SK-N-SH treated with all-trans-retinoic acid at 6 μM for 48 hours (cell line): ENCODE measurements around the gene CKAP4.

Experiments used
- ATAC-seq: fragments of 200-7000 bp; cut with Tn5 transposase; 3 replicates; pipeline ENCODE4 v1.9.1; 2020; ENCODE audit warnings: mild to moderate bottlenecking, moderate library complexity
- BACH2 ChIP-seq: fragments of 250-450 bp; sonication (Bioruptor Pico); IDR thresholded peaks from 2 replicates; pipeline ENCODE4 v1.9.0; 2021; ENCODE audit warnings: mild to moderate bottlenecking, borderline replicate concordance
- CSDC2 ChIP-seq: fragments of 250-450 bp; sonication (Bioruptor Pico); IDR thresholded peaks from 2 replicates; pipeline ENCODE4 v1.5.0; 2020; ENCODE audit warnings: mild to moderate bottlenecking, moderate library complexity
- ESRRG ChIP-seq: fragments of 250-450 bp; sonication (Bioruptor Pico); IDR thresholded peaks from 2 replicates; pipeline ENCODE4 v1.6.1; 2021; ENCODE audit warnings: mild to moderate bottlenecking
- GLIS3 ChIP-seq: fragments of 250-450 bp; sonication (Bioruptor Pico); IDR thresholded peaks from 2 replicates; pipeline ENCODE4 v1.5.0; 2020; ENCODE audit warnings: mild to moderate bottlenecking, moderate library complexity
- OSR1 ChIP-seq: fragments of 250-450 bp; sonication (Bioruptor Pico); IDR thresholded peaks from 2 replicates; pipeline ENCODE4 v1.8.0; 2022; ENCODE audit warnings: moderate library complexity, mild to moderate bottlenecking, inconsistent platforms
- PPARA ChIP-seq: fragments of 250-450 bp; sonication (Bioruptor Pico); IDR thresholded peaks from 2 replicates; pipeline ENCODE4 v1.5.0; 2020; ENCODE audit warnings: mild to moderate bottlenecking, borderline replicate concordance
- RARB ChIP-seq: fragments of 250-450 bp; sonication (Bioruptor Pico); IDR thresholded peaks from 2 replicates; pipeline ENCODE4 v1.8.0; 2021; ENCODE audit warnings: mild to moderate bottlenecking, moderate library complexity
- TCF4 ChIP-seq: fragments of 250-450 bp; sonication (Bioruptor Pico); IDR thresholded peaks from 2 replicates; pipeline ENCODE4 v1.8.0; 2021; ENCODE audit warnings: mild to moderate bottlenecking, moderate library complexity, borderline replicate concordance
- TOX ChIP-seq: fragments of 250-450 bp; sonication (Bioruptor Pico); IDR thresholded peaks from 2 replicates; pipeline ENCODE4 v1.8.0; 2021; ENCODE audit warnings: mild to moderate bottlenecking, moderate library complexity, borderline replicate concordance
- ZC3H10 ChIP-seq: fragments of 250-450 bp; sonication (Bioruptor Pico); IDR thresholded peaks from 2 replicates; pipeline ENCODE4 v1.5.1; 2021; ENCODE audit warnings: mild to moderate bottlenecking, moderate library complexity
- ZFP3 ChIP-seq: fragments of 250-450 bp; sonication (Bioruptor Pico); IDR thresholded peaks from 2 replicates; pipeline ENCODE4 v1.5.0; 2020; ENCODE audit warnings: mild to moderate bottlenecking, moderate library complexity
- ZFP30 ChIP-seq: fragments of 450-650 bp; formaldehyde crosslinking; IDR thresholded peaks from 2 replicates; pipeline ENCODE4 v1.5.0; 2022; ENCODE audit warnings: mild to moderate bottlenecking, moderate library complexity
- ZNF565 ChIP-seq: fragments of 450-650 bp; formaldehyde crosslinking; conservative IDR thresholded peaks from 2 replicates; pipeline ENCODE4 v1.5.0; 2020; ENCODE audit warnings: low read depth, mild to moderate bottlenecking, moderate library complexity
- ZNF70 ChIP-seq: fragments of 450-650 bp; formaldehyde crosslinking; IDR thresholded peaks from 2 replicates; pipeline ENCODE4 v1.5.0; 2020; ENCODE audit warnings: mild to moderate bottlenecking, moderate library complexity
- ZNF8 ChIP-seq: fragments of 450-650 bp; formaldehyde crosslinking; IDR thresholded peaks from 2 replicates; pipeline ENCODE4 v1.5.0; 2020; ENCODE audit warnings: mild to moderate bottlenecking, moderate library complexity
- TF ChIP-seq, protein P1 (sequence below): fragments of 250-450 bp; sonication (Bioruptor Pico); IDR thresholded peaks from 2 replicates; pipeline ENCODE4 v1.5.1; 2021; ENCODE audit warnings: mild to moderate bottlenecking, moderate library complexity
- TF ChIP-seq, protein P2 (sequence below): fragments of 250-450 bp; sonication (Bioruptor Pico); IDR thresholded peaks from 2 replicates; pipeline ENCODE4 v1.5.0; 2020; ENCODE audit warnings: mild to moderate bottlenecking, moderate library complexity
- TF ChIP-seq, protein P3 (sequence below): fragments of 250-450 bp; sonication (Bioruptor Pico); IDR thresholded peaks from 2 replicates; pipeline ENCODE4 v1.8.0; 2020; ENCODE audit warnings: mild to moderate bottlenecking, moderate library complexity, borderline replicate concordance
- TF ChIP-seq, protein P4 (sequence below): fragments of 250-450 bp; sonication (Bioruptor Pico); IDR thresholded peaks from 2 replicates; pipeline ENCODE4 v1.5.1; 2020; ENCODE audit warnings: low read depth, mild to moderate bottlenecking, moderate library complexity

Gene CKAP4

DNA sequence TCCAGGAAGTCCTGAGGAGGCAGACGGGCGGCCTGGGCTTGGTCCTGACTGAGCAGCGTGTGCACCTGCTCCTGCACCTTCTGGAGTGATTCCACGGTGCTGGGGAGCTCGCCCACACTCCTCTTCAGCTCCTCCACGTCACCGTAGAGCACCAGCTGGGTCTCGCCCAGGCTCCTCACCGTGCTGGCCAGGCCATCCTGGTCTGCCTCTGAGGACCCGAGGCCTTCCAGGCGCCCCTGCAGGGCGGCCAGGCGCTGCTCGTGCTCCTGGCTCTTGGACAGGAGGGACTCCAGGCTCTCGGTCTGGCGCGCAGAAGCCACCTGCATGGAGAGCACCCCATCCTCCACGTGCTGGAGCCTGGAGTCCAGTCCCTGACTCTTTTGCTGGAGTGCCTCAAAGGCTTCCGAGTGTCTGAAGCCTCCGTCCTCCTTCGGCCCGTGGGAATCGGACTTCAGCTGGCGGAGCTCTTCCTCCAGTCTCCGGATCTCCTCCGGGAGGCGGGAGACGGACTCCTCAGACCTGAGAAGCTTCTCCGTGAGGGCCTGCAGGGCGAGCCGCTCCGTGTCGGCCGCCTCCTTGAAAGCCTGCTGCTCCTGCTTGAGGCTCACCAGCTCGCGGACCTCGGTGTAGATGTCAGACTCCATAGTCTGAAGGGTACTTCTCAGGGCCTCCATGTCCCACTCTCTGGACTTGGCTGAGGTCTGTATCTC lies 8.4 kb downstream of the CKAP4 start:
- ATAC-seq, result no peak

DNA sequence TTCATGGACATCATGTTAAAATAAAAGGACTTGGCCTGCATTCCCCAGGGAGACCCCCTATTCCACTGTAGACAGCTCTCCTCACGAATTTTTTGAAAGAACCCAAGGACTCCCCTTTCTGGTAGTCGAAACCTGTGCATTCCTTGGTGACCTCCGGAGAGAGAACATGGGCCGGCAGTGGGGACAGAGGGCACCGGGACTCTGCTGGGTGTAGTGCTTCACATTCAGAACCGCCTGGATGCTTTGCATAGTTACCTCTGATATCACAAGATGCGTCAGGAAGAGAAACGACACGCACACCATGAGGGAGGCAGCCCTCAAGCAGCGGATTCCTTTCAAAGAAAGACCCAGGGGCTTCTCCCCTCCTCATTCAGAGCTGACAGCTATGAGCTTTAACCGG lies 9.7 kb downstream of the CKAP4 start:
- no peak for TF ChIP-seq CSDC2 (CRISPR knock-in tag)
- ATAC-seq, result no peak

More for the DNA sequence above, 8.4 kb downstream of the CKAP4 start:
- TF ChIP-seq ESRRG (CRISPR knock-in tag) (no peak), ZFP3 (CRISPR knock-in tag) (no peak), ZNF70 (CRISPR knock-in tag) (no peak), OSR1 (CRISPR knock-in tag) (no peak), ZNF8 (CRISPR knock-in tag) (no peak), RARB (CRISPR knock-in tag) (no peak)
- TF ChIP-seq, protein P1, sequence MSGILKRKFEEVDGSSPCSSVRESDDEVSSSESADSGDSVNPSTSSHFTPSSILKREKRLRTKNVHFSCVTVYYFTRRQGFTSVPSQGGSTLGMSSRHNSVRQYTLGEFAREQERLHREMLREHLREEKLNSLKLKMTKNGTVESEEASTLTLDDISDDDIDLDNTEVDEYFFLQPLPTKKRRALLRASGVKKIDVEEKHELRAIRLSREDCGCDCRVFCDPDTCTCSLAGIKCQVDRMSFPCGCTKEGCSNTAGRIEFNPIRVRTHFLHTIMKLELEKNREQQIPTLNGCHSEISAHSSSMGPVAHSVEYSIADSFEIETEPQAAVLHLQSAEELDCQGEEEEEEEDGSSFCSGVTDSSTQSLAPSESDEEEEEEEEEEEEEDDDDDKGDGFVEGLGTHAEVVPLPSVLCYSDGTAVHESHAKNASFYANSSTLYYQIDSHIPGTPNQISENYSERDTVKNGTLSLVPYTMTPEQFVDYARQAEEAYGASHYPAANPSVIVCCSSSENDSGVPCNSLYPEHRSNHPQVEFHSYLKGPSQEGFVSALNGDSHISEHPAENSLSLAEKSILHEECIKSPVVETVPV, result no peak
- TF ChIP-seq, protein P2, sequence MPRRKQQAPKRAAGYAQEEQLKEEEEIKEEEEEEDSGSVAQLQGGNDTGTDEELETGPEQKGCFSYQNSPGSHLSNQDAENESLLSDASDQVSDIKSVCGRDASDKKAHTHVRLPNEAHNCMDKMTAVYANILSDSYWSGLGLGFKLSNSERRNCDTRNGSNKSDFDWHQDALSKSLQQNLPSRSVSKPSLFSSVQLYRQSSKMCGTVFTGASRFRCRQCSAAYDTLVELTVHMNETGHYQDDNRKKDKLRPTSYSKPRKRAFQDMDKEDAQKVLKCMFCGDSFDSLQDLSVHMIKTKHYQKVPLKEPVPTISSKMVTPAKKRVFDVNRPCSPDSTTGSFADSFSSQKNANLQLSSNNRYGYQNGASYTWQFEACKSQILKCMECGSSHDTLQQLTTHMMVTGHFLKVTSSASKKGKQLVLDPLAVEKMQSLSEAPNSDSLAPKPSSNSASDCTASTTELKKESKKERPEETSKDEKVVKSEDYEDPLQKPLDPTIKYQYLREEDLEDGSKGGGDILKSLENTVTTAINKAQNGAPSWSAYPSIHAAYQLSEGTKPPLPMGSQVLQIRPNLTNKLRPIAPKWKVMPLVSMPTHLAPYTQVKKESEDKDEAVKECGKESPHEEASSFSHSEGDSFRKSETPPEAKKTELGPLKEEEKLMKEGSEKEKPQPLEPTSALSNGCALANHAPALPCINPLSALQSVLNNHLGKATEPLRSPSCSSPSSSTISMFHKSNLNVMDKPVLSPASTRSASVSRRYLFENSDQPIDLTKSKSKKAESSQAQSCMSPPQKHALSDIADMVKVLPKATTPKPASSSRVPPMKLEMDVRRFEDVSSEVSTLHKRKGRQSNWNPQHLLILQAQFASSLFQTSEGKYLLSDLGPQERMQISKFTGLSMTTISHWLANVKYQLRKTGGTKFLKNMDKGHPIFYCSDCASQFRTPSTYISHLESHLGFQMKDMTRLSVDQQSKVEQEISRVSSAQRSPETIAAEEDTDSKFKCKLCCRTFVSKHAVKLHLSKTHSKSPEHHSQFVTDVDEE (CRISPR knock-in tag), result no peak
- TF ChIP-seq, protein P3, sequence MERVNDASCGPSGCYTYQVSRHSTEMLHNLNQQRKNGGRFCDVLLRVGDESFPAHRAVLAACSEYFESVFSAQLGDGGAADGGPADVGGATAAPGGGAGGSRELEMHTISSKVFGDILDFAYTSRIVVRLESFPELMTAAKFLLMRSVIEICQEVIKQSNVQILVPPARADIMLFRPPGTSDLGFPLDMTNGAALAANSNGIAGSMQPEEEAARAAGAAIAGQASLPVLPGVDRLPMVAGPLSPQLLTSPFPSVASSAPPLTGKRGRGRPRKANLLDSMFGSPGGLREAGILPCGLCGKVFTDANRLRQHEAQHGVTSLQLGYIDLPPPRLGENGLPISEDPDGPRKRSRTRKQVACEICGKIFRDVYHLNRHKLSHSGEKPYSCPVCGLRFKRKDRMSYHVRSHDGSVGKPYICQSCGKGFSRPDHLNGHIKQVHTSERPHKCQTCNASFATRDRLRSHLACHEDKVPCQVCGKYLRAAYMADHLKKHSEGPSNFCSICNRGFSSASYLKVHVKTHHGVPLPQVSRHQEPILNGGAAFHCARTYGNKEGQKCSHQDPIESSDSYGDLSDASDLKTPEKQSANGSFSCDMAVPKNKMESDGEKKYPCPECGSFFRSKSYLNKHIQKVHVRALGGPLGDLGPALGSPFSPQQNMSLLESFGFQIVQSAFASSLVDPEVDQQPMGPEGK (CRISPR knock-in tag), result no peak

DNA sequence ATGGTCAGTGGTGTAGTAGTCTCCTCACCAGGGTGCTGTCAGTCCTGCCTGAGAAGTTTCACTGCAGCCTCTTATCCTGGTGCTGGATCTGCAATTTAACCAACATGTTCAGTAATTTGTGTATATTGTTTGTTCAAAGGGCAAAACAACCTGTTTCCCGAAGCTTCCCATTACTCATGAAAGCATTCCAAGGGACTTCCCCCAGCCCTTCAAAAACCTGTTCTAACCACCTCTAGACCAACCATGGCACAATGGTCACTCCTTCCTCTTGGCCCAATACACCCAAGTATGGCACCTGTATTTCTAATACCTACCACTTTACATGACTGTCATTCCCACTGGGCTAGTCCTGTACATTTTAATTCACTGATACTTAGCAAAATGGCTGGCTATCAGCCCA lies 12.1 kb downstream of the CKAP4 start:
- TF ChIP-seq ZFP30 (CRISPR knock-in tag), result no peak
- no peak for TF ChIP-seq ZFP3 (CRISPR knock-in tag)
- no peak for TF ChIP-seq ESRRG (CRISPR knock-in tag)
- TF ChIP-seq GLIS3 (CRISPR knock-in tag), result no peak
- TF ChIP-seq TCF4 (CRISPR knock-in tag), result no peak
- no peak for TF ChIP-seq TOX
- no peak for TF ChIP-seq ZC3H10
- TF ChIP-seq, protein P3 (CRISPR knock-in tag), result no peak
- no peak for TF ChIP-seq PPARA (CRISPR knock-in tag)
- no peak for TF ChIP-seq BACH2 (CRISPR knock-in tag)
- TF ChIP-seq, protein P2 (CRISPR knock-in tag), result no peak
- TF ChIP-seq, protein P4, sequence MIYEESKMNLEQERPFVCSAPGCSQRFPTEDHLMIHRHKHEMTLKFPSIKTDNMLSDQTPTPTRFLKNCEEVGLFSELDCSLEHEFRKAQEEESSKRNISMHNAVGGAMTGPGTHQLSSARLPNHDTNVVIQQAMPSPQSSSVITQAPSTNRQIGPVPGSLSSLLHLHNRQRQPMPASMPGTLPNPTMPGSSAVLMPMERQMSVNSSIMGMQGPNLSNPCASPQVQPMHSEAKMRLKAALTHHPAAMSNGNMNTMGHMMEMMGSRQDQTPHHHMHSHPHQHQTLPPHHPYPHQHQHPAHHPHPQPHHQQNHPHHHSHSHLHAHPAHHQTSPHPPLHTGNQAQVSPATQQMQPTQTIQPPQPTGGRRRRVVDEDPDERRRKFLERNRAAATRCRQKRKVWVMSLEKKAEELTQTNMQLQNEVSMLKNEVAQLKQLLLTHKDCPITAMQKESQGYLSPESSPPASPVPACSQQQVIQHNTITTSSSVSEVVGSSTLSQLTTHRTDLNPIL (CRISPR knock-in tag), result no peak
- no peak for TF ChIP-seq ZNF565
- ATAC-seq, result no peak
